HG03196 (cell line): Measurements from ENCODE around the gene LSM11.

Source experiments
- ATAC-seq: cut with Tn5 transposase; IDR thresholded peaks from one replicate; pipeline ENCODE4 v1.9.1; 2021; ENCODE audit not compliant: unreplicated experiment

The LSM11 gene

DNA sequence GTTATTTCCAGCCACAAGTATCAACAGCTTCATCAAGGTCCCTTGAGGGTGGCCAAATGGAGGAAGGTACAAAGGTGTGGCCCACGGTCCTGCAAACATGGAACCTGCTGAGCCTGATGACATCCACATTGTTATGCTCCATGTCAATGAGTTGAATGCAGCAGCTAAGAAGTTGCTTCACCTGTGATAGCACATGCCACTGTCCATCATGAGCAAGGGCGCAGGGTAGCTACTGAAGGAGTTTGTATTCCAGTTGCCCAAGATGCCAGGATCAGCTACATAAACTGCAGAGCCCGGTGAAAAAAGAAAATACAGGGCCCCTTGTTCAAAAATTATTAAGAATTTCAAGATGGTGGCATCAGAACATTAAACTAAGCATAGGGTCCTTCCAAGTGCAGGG lies 24.2 kb downstream of the LSM11 start:
- no peak for ATAC-seq

DNA sequence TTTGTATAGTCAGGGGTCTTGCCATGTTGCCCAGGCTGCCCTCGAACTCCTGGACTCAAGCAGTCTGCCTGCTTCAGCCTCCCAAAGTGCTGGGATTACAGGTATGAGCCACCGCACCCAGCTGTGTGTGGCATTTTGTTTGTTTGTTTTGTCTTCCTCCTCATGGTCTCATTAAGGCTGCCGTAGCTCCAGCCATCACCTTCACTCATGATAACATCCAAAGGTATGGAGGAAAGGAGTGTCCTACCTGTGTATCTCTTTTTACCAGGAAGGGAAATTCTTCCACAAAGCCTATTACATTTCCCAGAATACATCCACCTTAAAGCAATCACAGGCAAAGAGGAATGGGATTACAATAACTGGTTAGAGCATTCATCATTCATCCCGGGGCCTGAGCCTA lies 27.2 kb downstream of the LSM11 start:
- ATAC-seq = no peak

DNA sequence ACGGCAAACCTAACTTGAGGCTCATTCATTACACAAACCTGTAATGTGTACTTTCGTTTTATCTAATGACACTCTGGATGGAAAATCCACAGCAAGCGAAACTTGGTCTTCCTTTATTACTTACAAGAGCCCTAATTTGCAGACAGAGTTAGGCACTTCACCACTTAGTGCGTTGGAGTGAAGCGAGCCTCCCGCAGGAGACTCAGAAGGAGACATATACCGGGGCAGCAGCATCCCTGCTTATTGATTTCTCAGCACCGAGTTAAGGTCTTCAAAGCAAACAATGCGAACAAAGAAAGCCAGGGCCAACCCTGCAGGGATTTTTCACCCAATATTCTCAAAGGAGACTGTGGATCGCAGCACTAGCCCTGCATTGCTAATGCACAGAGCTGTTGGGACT lies 28.6 kb downstream of the LSM11 start:
- ATAC-seq = no peak

DNA sequence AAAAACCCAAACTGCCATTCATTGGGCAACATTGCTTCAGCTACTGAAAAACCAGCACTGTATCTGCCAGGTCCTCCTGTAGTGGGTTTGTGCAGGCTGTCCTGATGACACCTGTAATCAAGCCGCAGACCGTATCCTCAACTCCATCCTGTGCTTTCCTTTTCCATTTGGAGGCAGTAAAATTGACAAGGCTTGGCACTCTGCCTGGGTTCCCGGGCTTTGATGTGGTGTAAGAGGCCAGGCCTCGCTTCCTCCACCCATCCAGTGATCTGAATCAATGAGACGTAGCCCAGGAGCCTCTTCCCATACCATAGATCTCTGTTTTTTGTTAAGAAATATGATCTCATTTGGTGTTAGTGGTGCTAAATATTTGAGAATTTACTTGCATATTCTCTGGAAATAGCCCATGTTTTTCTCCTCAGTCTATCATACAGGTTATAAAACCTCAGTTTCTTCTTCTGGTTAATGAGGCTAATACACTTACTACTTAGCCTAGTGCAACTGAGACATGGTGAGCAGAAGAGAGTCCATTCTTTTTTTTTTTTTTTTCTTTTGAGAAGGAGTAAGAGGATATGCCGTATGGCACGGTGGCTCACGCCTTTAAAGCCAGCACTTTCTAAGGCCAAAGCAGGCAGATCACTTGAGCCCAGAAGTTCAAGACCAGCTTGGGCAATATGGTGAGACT lies 34.8 kb downstream of the LSM11 start:
- no peak for ATAC-seq

DNA sequence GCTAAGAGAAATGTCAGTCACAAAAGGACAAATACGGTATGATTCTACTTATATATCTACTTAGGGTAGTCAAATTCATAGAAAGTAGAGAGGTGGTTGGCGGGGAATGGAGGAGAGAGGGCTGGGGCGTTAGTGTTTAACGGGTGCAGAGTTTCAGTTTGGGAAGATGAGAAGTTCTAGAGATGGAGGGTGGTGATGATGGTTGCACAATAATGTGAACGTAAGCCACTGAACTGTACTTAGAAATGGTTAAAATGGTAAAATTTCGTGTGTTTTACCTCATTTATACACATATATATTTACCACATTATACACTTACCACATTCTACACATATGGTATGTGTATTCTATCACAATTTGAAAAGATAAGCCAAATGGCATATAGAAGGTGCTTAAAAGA lies 35.7 kb downstream of the LSM11 start:
- no peak for ATAC-seq

DNA sequence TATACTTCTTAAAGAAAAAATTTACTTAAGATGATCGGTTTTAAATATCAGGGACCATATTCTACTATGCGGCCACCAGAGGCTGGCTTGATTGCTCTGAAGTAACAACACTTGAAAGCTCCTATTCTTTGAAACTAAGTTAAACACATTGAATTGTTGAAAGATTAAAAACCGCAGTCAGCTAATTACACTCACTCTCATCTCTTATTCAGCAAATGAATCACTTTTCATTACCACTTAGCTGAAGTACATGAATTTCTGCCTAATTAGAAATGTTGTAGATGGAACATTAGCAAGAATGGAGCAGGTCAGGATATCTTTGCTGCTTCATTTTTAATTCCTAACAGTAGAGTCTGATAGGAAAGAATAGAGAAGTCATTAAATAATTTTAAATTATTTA lies 42.3 kb downstream of the LSM11 start:
- ATAC-seq = no peak

DNA sequence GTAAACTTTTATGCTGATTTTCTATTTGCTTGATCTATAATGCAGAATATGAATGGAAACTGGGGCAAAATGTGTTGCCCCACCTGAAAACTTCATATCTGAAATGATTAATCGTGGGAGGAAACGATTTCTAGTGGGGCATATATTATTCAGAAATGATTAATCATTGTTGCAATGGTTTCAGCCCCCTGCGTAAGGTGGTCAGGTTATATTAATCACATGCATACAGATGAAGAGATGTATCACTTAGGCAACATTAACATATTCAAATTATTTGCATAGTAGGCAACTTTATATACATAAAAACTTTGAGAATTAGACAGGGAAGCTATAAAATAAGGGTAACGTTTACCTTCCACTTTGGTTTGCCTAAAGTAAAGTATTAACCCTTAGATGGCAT lies 49.8 kb downstream of the LSM11 start:
- no peak for ATAC-seq

DNA sequence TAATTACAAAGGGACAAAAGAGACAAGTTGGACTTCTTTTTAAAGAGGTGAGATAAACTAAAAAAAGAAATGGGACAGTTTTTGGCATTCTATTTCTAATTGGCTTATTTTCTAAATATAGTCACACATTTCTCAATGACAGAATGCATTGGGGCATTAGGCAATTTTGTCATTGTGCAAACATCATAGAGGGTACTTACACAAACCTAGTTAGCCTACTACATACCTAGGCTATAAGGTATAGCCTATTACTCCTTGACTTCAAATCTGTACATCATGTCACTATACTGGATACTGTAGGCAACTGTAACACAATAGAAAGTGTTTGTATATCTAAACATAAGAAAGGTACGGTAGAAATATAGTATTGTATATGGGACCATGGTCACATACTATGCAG lies 56.1 kb downstream of the LSM11 start:
- ATAC-seq = no peak

DNA sequence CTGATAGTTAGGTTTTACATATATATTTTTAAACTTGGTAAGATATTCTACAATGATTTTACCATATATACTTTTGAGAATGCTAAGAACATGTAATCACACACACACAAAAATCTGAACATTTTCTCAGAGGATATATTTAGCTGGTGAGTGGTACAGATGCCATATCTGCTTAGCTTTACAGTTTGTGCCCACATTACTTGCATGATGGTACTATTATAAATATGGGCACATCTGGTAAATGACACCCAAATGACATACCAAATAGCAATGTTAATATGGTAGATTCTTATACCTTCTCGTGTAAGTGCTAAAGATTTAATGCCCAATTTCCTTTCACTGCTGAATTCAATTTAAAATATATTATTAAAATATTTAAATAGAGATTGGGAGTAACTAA lies 56.6 kb downstream of the LSM11 start:
- no peak for ATAC-seq

DNA sequence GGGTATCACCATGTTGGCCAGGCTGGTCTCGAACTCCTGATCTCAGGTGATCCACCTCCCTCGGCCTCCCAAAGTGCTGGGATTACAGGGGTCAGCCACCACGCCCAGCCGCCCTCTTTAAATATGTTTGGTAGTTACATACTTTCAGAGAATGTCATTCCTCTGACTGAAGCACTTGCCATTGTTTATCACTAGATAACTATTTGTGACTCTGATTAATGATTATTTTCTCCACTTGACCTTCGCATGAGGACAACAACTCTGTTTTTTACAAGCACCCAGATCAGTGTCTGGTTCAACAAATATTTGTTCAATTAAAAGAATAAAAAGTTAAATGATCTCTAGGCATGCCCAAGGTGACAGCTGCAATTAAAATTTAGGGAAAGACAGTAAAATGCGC lies 59.2 kb downstream of the LSM11 start:
- no peak for ATAC-seq

DNA sequence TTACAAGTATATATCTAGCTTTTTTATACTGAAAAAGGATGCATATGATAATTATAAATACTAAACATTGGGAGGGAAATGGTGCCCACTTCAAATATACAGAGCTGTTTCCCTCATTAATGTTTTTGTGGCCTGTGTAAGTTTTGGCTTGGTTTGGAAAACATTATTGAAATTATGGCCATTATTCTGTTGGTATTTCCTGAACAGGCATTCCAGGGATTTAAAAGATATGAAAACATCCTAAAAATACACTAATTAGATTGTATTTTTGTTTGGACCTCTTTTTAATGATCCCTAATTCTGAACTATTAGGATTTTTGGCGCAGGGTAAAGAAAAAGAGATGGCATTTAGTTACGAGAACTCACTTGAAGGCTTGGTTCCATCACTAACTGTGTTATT lies 64.5 kb downstream of the LSM11 start:
- no peak for ATAC-seq
